Subcutaneous adipose tissue (tissue), 4 donors: ENCODE results near the gene TPST2. TPM values are rescaled to one million over a fixed set of nuclear protein-coding genes. Genes with fewer than 3 reads are reported as not detected.

Source experiments
- CTCF ChIP-seq: fragments of 450-650 bp; IDR thresholded peaks from one replicate; pipeline ENCODE4 v1.5.1; 2016; ENCODE audit warnings: low read depth, mild to moderate bottlenecking, control low read depth, antibody characterized with exemption, moderate library complexity
- total RNA-seq, 4 donors: library from RNA; depleted of rRNA; stranded (reverse); fragments of >200 nt; gene quantifications; one replicate each; pipeline ENCODE4 v1.1.0, GENCODE V29; 2016

The TPST2 gene
- total RNA-seq, 4 donors from 2014 or later: 39.1 to 74.6 (median 48.3) TPM

GRCh38 chr22:26599505-26599904 is 9.6 kb upstream of the TPST2 start:
- TF ChIP-seq CTCF: no peak

- TF ChIP-seq CTCF: no peak
These were observed 7.5 kb upstream of the TPST2 start for GRCh38 chr22:26597480-26597879.

- no peak for TF ChIP-seq CTCF
These were observed 7.1 kb upstream of the TPST2 start for GRCh38 chr22:26597026-26597425.

GRCh38 chr22:26593763-26594162 is 3.8 kb upstream of the TPST2 start:
- no peak for TF ChIP-seq CTCF

GRCh38 chr22:26592421-26592891 is 2.5 kb upstream of the TPST2 start:
- TF ChIP-seq CTCF: no peak

- TF ChIP-seq CTCF: no peak
These were observed 526 bp downstream of the TPST2 start for GRCh38 chr22:26589367-26589844.

GRCh38 chr22:26588729-26589366 is 1.1 kb downstream of the TPST2 start:
- no peak for TF ChIP-seq CTCF
